Measurements from ENCODE around the gene GRID2.
"Not testable (repeated sequence)": the region's sequence is repeated elsewhere in the genome, so short reads cannot be mapped to it uniquely, and the experiment has no call there.

Gene GRID2

GRCh38 chr4:93289831-93290230, 986.1 kb downstream of the GRID2 start:
- DNase-seq (ENCODE audit: extremely low read depth in 1 of 2, low read depth in 1 of 2), result no peak

- no peak for DNase-seq (ENCODE audit: extremely low read depth in 1 of 2, low read depth in 1 of 2)
Observed at GRCh38 chr4:93299118-93299517, 995.4 kb downstream of the GRID2 start.

GRCh38 chr4:93300780-93301555, 997.2 kb downstream of the GRID2 start:
- DNase-seq (ENCODE audit: extremely low read depth in 1 of 2, low read depth in 1 of 2), result not testable (repeated sequence)

- DNase-seq (ENCODE audit: extremely low read depth in 1 of 2, low read depth in 1 of 2), result no peak
Observed at GRCh38 chr4:93302310-93302709, 998.5 kb downstream of the GRID2 start.

- no peak for DNase-seq (ENCODE audit: extremely low read depth in 1 of 2, low read depth in 1 of 2)
Observed at GRCh38 chr4:93303440-93303839, 999.7 kb downstream of the GRID2 start.

GRCh38 chr4:93312299-93312698, 1008.5 kb downstream of the GRID2 start:
- no peak for DNase-seq (ENCODE audit: extremely low read depth in 1 of 2, low read depth in 1 of 2)

- DNase-seq (ENCODE audit: extremely low read depth in 1 of 2, low read depth in 1 of 2), result no peak
Observed at GRCh38 chr4:93313197-93313596, 1009.4 kb downstream of the GRID2 start.

GRCh38 chr4:93317057-93317456, 1013.3 kb downstream of the GRID2 start:
- DNase-seq (ENCODE audit: extremely low read depth in 1 of 2, low read depth in 1 of 2), result no peak

GRCh38 chr4:93317561-93317960, 1013.8 kb downstream of the GRID2 start:
- DNase-seq (ENCODE audit: extremely low read depth in 1 of 2, low read depth in 1 of 2), result no peak

GRCh38 chr4:93319041-93319440, 1015.3 kb downstream of the GRID2 start:
- no peak for DNase-seq (ENCODE audit: extremely low read depth in 1 of 2, low read depth in 1 of 2)

GRCh38 chr4:93320356-93320755, 1016.6 kb downstream of the GRID2 start:
- no peak for DNase-seq (ENCODE audit: extremely low read depth in 1 of 2, low read depth in 1 of 2)

GRCh38 chr4:93327346-93327745, 1023.6 kb downstream of the GRID2 start:
- DNase-seq (ENCODE audit: extremely low read depth in 1 of 2, low read depth in 1 of 2), result no peak

GRCh38 chr4:93334003-93334402, 1030.2 kb downstream of the GRID2 start:
- DNase-seq (ENCODE audit: extremely low read depth in 1 of 2, low read depth in 1 of 2), result no peak

GRCh38 chr4:93337196-93337595, 1033.4 kb downstream of the GRID2 start:
- DNase-seq (ENCODE audit: extremely low read depth in 1 of 2, low read depth in 1 of 2), result no peak

- no peak for DNase-seq (ENCODE audit: extremely low read depth in 1 of 2, low read depth in 1 of 2)
Observed at GRCh38 chr4:93342738-93343137, 1039.0 kb downstream of the GRID2 start.

- DNase-seq (ENCODE audit: extremely low read depth in 1 of 2, low read depth in 1 of 2), result no peak
Observed at GRCh38 chr4:93346840-93347239, 1043.1 kb downstream of the GRID2 start.

- no peak for DNase-seq (ENCODE audit: extremely low read depth in 1 of 2, low read depth in 1 of 2)
Observed at GRCh38 chr4:93348896-93349295, 1045.1 kb downstream of the GRID2 start.

- no peak for DNase-seq (ENCODE audit: extremely low read depth in 1 of 2, low read depth in 1 of 2)
Observed at GRCh38 chr4:93351846-93352245, 1048.1 kb downstream of the GRID2 start.

- no peak for DNase-seq (ENCODE audit: extremely low read depth in 1 of 2, low read depth in 1 of 2)
Observed at GRCh38 chr4:93355411-93355810, 1051.6 kb downstream of the GRID2 start.

GRCh38 chr4:93359586-93359985, 1055.8 kb downstream of the GRID2 start:
- DNase-seq (ENCODE audit: extremely low read depth in 1 of 2, low read depth in 1 of 2), result no peak

- not testable (repeated sequence) for DNase-seq (ENCODE audit: extremely low read depth in 1 of 2, low read depth in 1 of 2)
Observed at GRCh38 chr4:93366169-93366755, 1062.5 kb downstream of the GRID2 start.

- no peak for DNase-seq (ENCODE audit: extremely low read depth in 1 of 2, low read depth in 1 of 2)
Observed at GRCh38 chr4:93368968-93369367, 1065.2 kb downstream of the GRID2 start.

- DNase-seq (ENCODE audit: extremely low read depth in 1 of 2, low read depth in 1 of 2), result no peak
Observed at GRCh38 chr4:93370256-93370655, 1066.5 kb downstream of the GRID2 start.

Measured in stimulated activated CD8-positive, alpha-beta memory T cell treated with anti-CD3 and anti-CD28 coated beads, Interleukin-7, amount 100 ng/mL, for 48 hours (primary cell).